ENCODE measurements around the gene EFCAB6. TPM values are rescaled to one million over a fixed set of nuclear protein-coding genes. Genes with fewer than 3 reads are reported as not detected.

The EFCAB6 gene
- total and polyA plus RNA-seq, 2 of the 4 experiments (the other 2 are of a cell fraction), result 0.44 to 1.1 TPM

- Histone ChIP-seq H2AK9ac (replicated peaks; ENCODE audit: low read depth, low read length, poor library complexity) (no peak overlapping the region), H4K8ac (ENCODE audit: low read depth in 2 of 2, low read length in 2 of 2) (no peak overlapping the region), H3K9me3 (ENCODE audit: control insufficient read depth, insufficient read depth, low read length) (no peaks in the 10 kb centered on the region), H2AK5ac (ENCODE audit: low read depth, low read length) (no peak overlapping the region), H3K79me1 (ENCODE audit: low read depth in 1 of 2, low read length in 2 of 2) (no peaks in the 10 kb centered on the region), H3K9me1 (ENCODE audit: insufficient read depth, low read length) (no peaks in the 10 kb centered on the region), H3K27ac (ENCODE audit: insufficient read depth, low read length) (no peak overlapping the region), H3K9ac (ENCODE audit: low read depth, low read length) (no peak overlapping the region), H2BK120ac (ENCODE audit: low read depth, low read length) (no peak overlapping the region), H3K4me2 (ENCODE audit: low read depth, low read length) (no peak overlapping the region), H3K14ac (replicated peaks; ENCODE audit: low read depth, low read length) (no peak overlapping the region), H4K91ac (ENCODE audit: insufficient read depth, low read depth, low read length) (no peak overlapping the region), H2BK5ac (ENCODE audit: low read depth, low read length, poor library complexity, severe bottlenecking) (no peak overlapping the region), H3K4me1 (ENCODE audit: control insufficient read depth, insufficient read depth, low read length) (no peaks in the 10 kb centered on the region), H2BK15ac (ENCODE audit: low read depth, low read length) (no peak overlapping the region), H2AFZ (replicated peaks; ENCODE audit: low read length, poor library complexity) (no peak overlapping the region), H2BK20ac (ENCODE audit: low read depth, low read length) (no peak overlapping the region), H3K36me3 (ENCODE audit: control insufficient read depth, insufficient read depth, low read length) (no peaks in the 10 kb centered on the region), H3K4me3 (ENCODE audit: insufficient read depth, low read depth, low read length) (no peak overlapping the region), H3K56ac (ENCODE audit: extremely low read depth, insufficient read depth, low read length) (no peak overlapping the region), H3K4ac (ENCODE audit: low read depth, low read length) (no peak overlapping the region), H4K5ac (ENCODE audit: low read depth, low read length) (no peak overlapping the region), H4K20me1 (ENCODE audit: insufficient read depth, low read length) (no peaks in the 10 kb centered on the region), H3K18ac (ENCODE audit: low read depth, low read length) (no peak overlapping the region), H3K23ac (ENCODE audit: low read depth, low read length) (no peak overlapping the region), H3K27me3 (ENCODE audit: control insufficient read depth, insufficient read depth, low read length) (peaks cover 4% of the 10 kb centered on the region; the same call in 1 of the 2 replicates)
- ChIA-PET CTCF (no interaction called here), POLR2A (ENCODE audit: unreplicated experiment) (no interaction called here)
- in situ Hi-C loops (cut with MboI; ENCODE audit: low sequenced_read_pairs) (no loop called here), intact Hi-C loops (cut with micrococcal nuclease) (no loop called here), dilution Hi-C loops (cut with HindIII; ENCODE audit: low sequenced_read_pairs, unreplicated experiment) (no loop called here)
- ATAC-seq (ENCODE audit: low read depth) (no peak), DNase-seq (no peak)
- no TSS peak for BruUV-seq (replicated peaks)
- no CpG with 5 or more reads among the region's 1 CpG for WGBS, 2 experiments (ENCODE audit: extremely low coverage in 2 of 2, insufficient read length in 1 of 2)
- TF ChIP-seq RFX5 (IDR thresholded peaks at IDR 0.05; ENCODE audit: low read depth, low read length), result no peak
- TF ChIP-seq CEBPB (IDR thresholded peaks at IDR 0.05; ENCODE audit: low read depth, low read length), result no peak
- TF ChIP-seq RCOR1 (IDR thresholded peaks at IDR 0.05; ENCODE audit: insufficient replicate concordance, low read length), result no peak
- TF ChIP-seq SMC3 (IDR thresholded peaks at IDR 0.05; ENCODE audit: low read depth, low read length), result no peak
- no peak for TF ChIP-seq MXI1 (IDR thresholded peaks at IDR 0.05; ENCODE audit: borderline replicate concordance, low read depth, low read length)
- TF ChIP-seq FOS (IDR thresholded peaks at IDR 0.05; ENCODE audit: low read depth, low read length), result no peak
- TF ChIP-seq USF2 (IDR thresholded peaks at IDR 0.05; ENCODE audit: low read depth, low read length), result no peak
- no peak for TF ChIP-seq BHLHE40 (IDR thresholded peaks at IDR 0.05; ENCODE audit: low read depth, low read length)
- TF ChIP-seq CHD1 (IDR thresholded peaks at IDR 0.05; ENCODE audit: low read depth, low read length), result no peak
- no peak for TF ChIP-seq POLR2A (IDR thresholded peaks at IDR 0.05; ENCODE audit: low read depth, low read length)
- no peak for TF ChIP-seq RAD21 (IDR thresholded peaks at IDR 0.05; ENCODE audit: low read length)
- no peak for TF ChIP-seq NFE2L2 (IDR thresholded peaks at IDR 0.05; ENCODE audit: low read depth, low read length)
- TF ChIP-seq MAFK (IDR thresholded peaks at IDR 0.05; ENCODE audit: low read depth, low read length), result no peak
- TF ChIP-seq CTCF (conservative IDR thresholded peaks at IDR 0.05; ENCODE audit: low read depth, low read length), result no peak
- TF ChIP-seq ELK1 (IDR thresholded peaks at IDR 0.05; ENCODE audit: borderline replicate concordance, low read depth, low read length), result no peak
These were observed 113.7 kb downstream of the EFCAB6 start for GRCh38 chr22:43698403-43698802.
